ENCODE data around the gene DAB1.

The DAB1 gene

DNA sequence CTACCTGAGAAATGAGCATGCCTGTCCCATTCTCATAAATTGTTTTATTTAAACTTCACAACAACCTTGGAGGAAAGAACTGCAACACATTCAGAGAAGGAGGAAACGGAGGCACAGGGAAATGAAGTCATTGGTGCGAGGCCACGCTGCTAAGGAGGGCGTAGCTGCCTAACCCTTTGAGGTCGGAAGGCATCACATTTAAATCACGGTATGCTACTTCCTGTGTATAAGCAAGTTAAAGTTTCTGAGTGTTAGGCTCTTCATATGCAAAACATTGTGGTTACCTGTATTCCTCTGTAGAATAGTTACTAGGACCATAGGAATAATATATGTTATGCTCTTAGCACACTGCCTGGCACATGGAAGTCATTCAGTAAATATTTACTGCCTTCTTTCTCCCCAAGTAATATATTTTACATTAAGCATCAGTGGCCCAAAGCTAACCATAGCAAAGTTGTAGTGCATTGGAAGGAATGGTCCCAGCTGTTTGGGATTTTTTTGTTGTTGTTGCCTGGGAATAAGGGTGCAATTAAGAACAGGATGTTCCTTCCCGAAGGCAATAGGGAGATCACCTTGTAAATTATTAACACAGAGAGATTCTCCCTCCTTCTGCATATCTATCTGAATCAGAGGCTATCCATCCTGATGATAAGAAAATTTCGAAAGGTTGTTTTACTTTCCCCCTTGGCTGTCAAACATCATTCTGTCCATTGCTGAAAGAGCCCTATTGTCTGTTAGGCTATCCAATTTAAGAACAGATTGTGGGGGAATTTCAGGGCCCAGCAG is 265.8 kb downstream of the DAB1 start:
- no peaks in the 10 kb centered on the region for H3K9me2 ChIP-seq (ENCODE audit: low read depth, low read length)
- no peaks in the 10 kb centered on the region for H3K9me3 ChIP-seq (ENCODE audit: low read length)
- no peaks in the 10 kb centered on the region for H3K36me3 ChIP-seq (ENCODE audit: insufficient read depth, low read length)
- no peaks in the 10 kb centered on the region for H3F3A ChIP-seq (ENCODE audit: insufficient read depth, low read length)
- H3K4me2 ChIP-seq (ENCODE audit: low read length), result no peak overlapping the region
- H2AFZ ChIP-seq (ENCODE audit: low read length), result no peak overlapping the region
- H3K27me3 ChIP-seq (ENCODE audit: insufficient read depth, low read length), result no peaks in the 10 kb centered on the region
- H4K20me1 ChIP-seq (ENCODE audit: insufficient read depth, low read length), result no peaks in the 10 kb centered on the region
- H3K27ac ChIP-seq (ENCODE audit: low read depth, low read length, poor library complexity, severe bottlenecking), result no peak overlapping the region
- H3K4me1 ChIP-seq (ENCODE audit: insufficient read depth, low read length, severe bottlenecking), result peaks cover 4% of the 10 kb centered on the region
- H3K79me2 ChIP-seq (ENCODE audit: insufficient read depth, low read length), result no peaks in the 10 kb centered on the region
- no peak overlapping the region for H3K9ac ChIP-seq (ENCODE audit: low read length)
- H3K4me3 ChIP-seq (ENCODE audit: low read depth, low read length, poor library complexity, severe bottlenecking), result no peak overlapping the region
- TF ChIP-seq, protein P1, sequence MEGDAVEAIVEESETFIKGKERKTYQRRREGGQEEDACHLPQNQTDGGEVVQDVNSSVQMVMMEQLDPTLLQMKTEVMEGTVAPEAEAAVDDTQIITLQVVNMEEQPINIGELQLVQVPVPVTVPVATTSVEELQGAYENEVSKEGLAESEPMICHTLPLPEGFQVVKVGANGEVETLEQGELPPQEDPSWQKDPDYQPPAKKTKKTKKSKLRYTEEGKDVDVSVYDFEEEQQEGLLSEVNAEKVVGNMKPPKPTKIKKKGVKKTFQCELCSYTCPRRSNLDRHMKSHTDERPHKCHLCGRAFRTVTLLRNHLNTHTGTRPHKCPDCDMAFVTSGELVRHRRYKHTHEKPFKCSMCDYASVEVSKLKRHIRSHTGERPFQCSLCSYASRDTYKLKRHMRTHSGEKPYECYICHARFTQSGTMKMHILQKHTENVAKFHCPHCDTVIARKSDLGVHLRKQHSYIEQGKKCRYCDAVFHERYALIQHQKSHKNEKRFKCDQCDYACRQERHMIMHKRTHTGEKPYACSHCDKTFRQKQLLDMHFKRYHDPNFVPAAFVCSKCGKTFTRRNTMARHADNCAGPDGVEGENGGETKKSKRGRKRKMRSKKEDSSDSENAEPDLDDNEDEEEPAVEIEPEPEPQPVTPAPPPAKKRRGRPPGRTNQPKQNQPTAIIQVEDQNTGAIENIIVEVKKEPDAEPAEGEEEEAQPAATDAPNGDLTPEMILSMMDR (IDR thresholded peaks at IDR 0.05; ENCODE audit: low read length), result no peak

DNA sequence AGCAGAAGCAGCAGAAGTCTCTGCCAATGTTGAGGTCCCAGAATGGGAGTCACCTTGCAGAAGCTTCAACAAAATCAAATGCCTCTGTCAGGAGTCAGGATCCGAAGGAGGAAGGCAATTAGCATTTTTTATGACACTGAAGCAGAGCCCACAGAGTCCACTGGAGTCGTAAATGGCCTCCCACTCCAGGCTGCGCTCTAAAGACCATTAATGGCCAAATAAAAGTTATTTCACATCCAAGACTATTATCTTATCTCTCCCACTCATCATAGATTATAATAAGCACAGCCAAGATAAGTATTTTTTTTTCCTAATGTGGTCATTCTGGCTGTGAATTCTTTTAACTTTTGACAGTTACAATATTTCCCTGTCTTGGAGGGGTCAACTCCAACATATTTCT is 267.0 kb downstream of the DAB1 start:
- no peaks in the 10 kb centered on the region for H3F3A ChIP-seq (ENCODE audit: insufficient read depth, low read length)
- no peaks in the 10 kb centered on the region for H3K27me3 ChIP-seq (ENCODE audit: insufficient read depth, low read length)
- H3K9me2 ChIP-seq (ENCODE audit: low read depth, low read length), result no peaks in the 10 kb centered on the region
- no peaks in the 10 kb centered on the region for H4K20me1 ChIP-seq (ENCODE audit: insufficient read depth, low read length)
- H3K4me2 ChIP-seq (ENCODE audit: low read length), result no peak overlapping the region
- no peak overlapping the region for H2AFZ ChIP-seq (ENCODE audit: low read length)
- no peak overlapping the region for H3K9ac ChIP-seq (ENCODE audit: low read length)
- H3K4me3 ChIP-seq (ENCODE audit: low read depth, low read length, poor library complexity, severe bottlenecking), result no peak overlapping the region
- peaks cover 4% of the 10 kb centered on the region for H3K4me1 ChIP-seq (ENCODE audit: insufficient read depth, low read length, severe bottlenecking)
- H3K36me3 ChIP-seq (ENCODE audit: insufficient read depth, low read length), result no peaks in the 10 kb centered on the region
- no peak for TF ChIP-seq EZH2 (IDR thresholded peaks at IDR 0.05; ENCODE audit: borderline replicate concordance, low read length)
- H3K9me3 ChIP-seq (ENCODE audit: low read length), result no peaks in the 10 kb centered on the region
- H3K79me2 ChIP-seq (ENCODE audit: insufficient read depth, low read length), result no peaks in the 10 kb centered on the region
- no peak overlapping the region for H3K27ac ChIP-seq (ENCODE audit: low read depth, low read length, poor library complexity, severe bottlenecking)

DNA sequence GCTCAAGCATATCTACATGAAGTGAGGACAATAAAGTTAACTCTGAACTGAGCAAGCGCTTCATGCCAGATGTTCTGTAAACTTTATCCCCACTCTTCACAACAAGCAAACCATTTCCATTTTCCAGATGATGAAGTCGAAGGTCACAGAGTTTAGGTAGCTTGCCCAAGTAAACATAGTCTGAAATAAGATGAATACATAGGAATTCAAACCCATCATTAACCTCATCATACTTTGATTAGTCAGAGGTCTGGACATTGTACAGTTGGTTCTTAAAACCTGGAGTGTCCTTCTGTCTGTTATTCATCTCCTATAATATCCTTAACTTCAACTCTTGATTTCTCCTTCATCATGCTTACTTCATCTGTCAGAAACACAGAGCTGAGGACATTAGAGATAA is 277.8 kb downstream of the DAB1 start:
- H3K9ac ChIP-seq (ENCODE audit: low read length), result no peak overlapping the region
- no peaks in the 10 kb centered on the region for H3K36me3 ChIP-seq (ENCODE audit: insufficient read depth, low read length)
- no peak overlapping the region for H3K27ac ChIP-seq (ENCODE audit: low read depth, low read length, poor library complexity, severe bottlenecking)
- H3K9me3 ChIP-seq (ENCODE audit: low read length), result no peaks in the 10 kb centered on the region
- H3K79me2 ChIP-seq (ENCODE audit: insufficient read depth, low read length), result no peaks in the 10 kb centered on the region
- no peaks in the 10 kb centered on the region for H4K20me1 ChIP-seq (ENCODE audit: insufficient read depth, low read length)
- no peaks in the 10 kb centered on the region for H3F3A ChIP-seq (ENCODE audit: insufficient read depth, low read length)
- TF ChIP-seq, protein P1 (IDR thresholded peaks at IDR 0.05; ENCODE audit: low read length), result no peak
- no peak for TF ChIP-seq EZH2 (IDR thresholded peaks at IDR 0.05; ENCODE audit: borderline replicate concordance, low read length)
- H3K27me3 ChIP-seq (ENCODE audit: insufficient read depth, low read length), result no peaks in the 10 kb centered on the region
- no peak overlapping the region for H2AFZ ChIP-seq (ENCODE audit: low read length)
- H3K4me1 ChIP-seq (ENCODE audit: insufficient read depth, low read length, severe bottlenecking), result no peaks in the 10 kb centered on the region
- H3K4me3 ChIP-seq (ENCODE audit: low read depth, low read length, poor library complexity, severe bottlenecking), result no peak overlapping the region
- H3K4me2 ChIP-seq (ENCODE audit: low read length), result no peak overlapping the region
- no peaks in the 10 kb centered on the region for H3K9me2 ChIP-seq (ENCODE audit: low read depth, low read length)

DNA sequence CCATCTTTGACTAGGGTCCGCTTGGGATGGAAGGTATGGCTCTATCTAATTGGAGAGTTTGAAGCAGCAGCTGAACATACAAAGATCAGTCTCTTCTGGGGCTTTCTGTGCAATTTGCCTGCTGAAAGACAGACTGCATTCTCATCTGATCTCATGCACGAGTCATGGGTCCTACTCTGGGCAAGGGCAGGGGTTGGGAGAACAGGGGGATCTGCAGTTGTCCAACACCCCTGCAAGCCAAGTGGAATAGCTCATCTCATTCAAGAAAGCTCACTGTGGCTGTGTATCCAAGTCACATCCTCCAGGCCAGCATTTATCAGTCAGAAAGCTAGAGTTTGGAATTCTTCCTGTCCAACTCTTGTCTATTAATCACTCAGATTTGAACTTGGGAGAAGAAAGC is 280.9 kb downstream of the DAB1 start:
- Histone ChIP-seq H3F3A (ENCODE audit: insufficient read depth, low read length) (no peaks in the 10 kb centered on the region), H3K4me1 (ENCODE audit: insufficient read depth, low read length, severe bottlenecking) (no peaks in the 10 kb centered on the region), H3K9me3 (ENCODE audit: low read length) (no peaks in the 10 kb centered on the region), H3K27ac (ENCODE audit: low read depth, low read length, poor library complexity, severe bottlenecking) (no peak overlapping the region), H4K20me1 (ENCODE audit: insufficient read depth, low read length) (no peaks in the 10 kb centered on the region), H3K79me2 (ENCODE audit: insufficient read depth, low read length) (no peaks in the 10 kb centered on the region), H3K36me3 (ENCODE audit: insufficient read depth, low read length) (no peaks in the 10 kb centered on the region), H3K4me3 (ENCODE audit: low read depth, low read length, poor library complexity, severe bottlenecking) (no peak overlapping the region), H3K9ac (ENCODE audit: low read length) (no peak overlapping the region), H3K4me2 (ENCODE audit: low read length) (no peak overlapping the region), H3K27me3 (ENCODE audit: insufficient read depth, low read length) (no peaks in the 10 kb centered on the region), H3K9me2 (ENCODE audit: low read depth, low read length) (no peaks in the 10 kb centered on the region), H2AFZ (ENCODE audit: low read length) (no peak overlapping the region)
- TF ChIP-seq, protein P1 (IDR thresholded peaks at IDR 0.05; ENCODE audit: low read length), result no peak
- no peak for TF ChIP-seq EZH2 (IDR thresholded peaks at IDR 0.05; ENCODE audit: borderline replicate concordance, low read length)

All from OCI-LY1 (cell line).